Measurements from ENCODE around the gene CDC40. TPM values are rescaled to one million over a fixed set of nuclear protein-coding genes. Genes with fewer than 3 reads are reported as not detected.

Gene CDC40
- total and polyA plus RNA-seq, 4 donors: 5.5 to 25.3 (median 15.6) TPM

DNA sequence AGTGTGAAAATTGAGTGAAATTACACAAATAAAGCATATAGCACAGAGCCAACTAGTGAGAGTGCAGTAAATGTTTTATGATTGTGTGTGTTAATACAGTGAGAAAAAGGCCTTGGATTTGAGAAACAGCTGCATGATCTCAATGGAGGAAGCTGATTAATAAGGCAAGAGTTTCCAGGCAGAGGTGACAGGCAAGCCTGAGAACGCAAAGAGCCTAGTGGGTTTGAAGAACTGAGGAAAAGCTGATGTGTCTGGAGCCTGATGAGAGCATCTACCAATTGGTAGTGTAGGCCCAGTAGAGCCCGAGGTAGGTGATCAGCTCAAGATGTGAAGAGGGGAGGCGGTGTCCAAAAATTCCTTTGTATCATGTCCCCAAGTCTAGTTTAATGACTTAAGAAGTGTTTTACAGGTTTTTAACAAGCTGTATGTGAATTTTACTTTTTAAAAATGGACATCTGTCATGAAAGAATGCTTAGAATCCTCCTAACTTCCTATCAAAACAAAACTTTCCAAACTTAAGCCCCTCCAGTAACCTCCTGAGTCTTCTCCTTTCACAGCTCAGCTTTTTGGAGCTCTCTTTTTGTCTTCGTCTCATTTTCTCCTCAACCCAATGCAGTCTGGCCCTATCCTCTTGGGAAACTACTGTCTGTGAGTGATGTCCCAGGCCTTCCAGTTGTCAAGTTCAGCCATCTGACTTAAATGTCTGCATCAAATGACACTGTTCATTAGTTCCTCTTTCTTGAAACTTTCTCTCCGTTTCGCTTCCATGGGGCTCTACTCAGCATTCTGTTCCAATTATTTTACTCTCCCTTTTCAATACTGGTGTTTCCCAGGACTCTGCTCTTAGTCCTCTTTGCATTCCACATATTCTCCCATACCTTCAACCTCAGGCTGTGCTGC is 1.2 kb downstream of the CDC40 start:
- Histone ChIP-seq H3K27ac (ENCODE audit: low read depth in 1 of 2, low read length in 1 of 2) (no peak overlapping the region), H3K9me3 (ENCODE audit: control insufficient read depth in 4 of 4, insufficient read depth in 3 of 4, low read length in 3 of 4) (no peaks in the 10 kb centered on the region), H3K4me3 (peak overlapping the region; percentile 95), H3K36me3 (ENCODE audit: control insufficient read depth in 4 of 4, insufficient read depth in 4 of 4, low read length in 4 of 4) (peaks cover 0 to 6% (median 0%) of the 10 kb centered on the region in 4 donors), H3K9ac (ENCODE audit: insufficient read depth in 1 of 2, low read length in 2 of 2) (peak overlapping the region; percentile 38 to 94), H3K4me1 (ENCODE audit: control insufficient read depth in 5 of 5, insufficient read depth in 5 of 5, low read length in 5 of 5) (peaks cover 4 to 47% (median 11%) of the 10 kb centered on the region in 5 donors), H3K27me3 (ENCODE audit: control insufficient read depth in 3 of 3, insufficient read depth in 3 of 3, low read length in 2 of 3) (no peaks in the 10 kb centered on the region)
- peak in 2 of 3 donors; percentile 15 for DNase-seq
- WGBS, 2 donors: 44 to 46% methylated on average over 6 of the region's 6 CpGs
- TF ChIP-seq, protein P1, sequence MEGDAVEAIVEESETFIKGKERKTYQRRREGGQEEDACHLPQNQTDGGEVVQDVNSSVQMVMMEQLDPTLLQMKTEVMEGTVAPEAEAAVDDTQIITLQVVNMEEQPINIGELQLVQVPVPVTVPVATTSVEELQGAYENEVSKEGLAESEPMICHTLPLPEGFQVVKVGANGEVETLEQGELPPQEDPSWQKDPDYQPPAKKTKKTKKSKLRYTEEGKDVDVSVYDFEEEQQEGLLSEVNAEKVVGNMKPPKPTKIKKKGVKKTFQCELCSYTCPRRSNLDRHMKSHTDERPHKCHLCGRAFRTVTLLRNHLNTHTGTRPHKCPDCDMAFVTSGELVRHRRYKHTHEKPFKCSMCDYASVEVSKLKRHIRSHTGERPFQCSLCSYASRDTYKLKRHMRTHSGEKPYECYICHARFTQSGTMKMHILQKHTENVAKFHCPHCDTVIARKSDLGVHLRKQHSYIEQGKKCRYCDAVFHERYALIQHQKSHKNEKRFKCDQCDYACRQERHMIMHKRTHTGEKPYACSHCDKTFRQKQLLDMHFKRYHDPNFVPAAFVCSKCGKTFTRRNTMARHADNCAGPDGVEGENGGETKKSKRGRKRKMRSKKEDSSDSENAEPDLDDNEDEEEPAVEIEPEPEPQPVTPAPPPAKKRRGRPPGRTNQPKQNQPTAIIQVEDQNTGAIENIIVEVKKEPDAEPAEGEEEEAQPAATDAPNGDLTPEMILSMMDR (IDR thresholded peaks at IDR 0.05; ENCODE audit: control extremely low read depth, extremely low read depth): no peak
- no peak for ATAC-seq (ENCODE audit: insufficient read depth, low FRiP score)

- H3K4me1 ChIP-seq (ENCODE audit: control insufficient read depth in 5 of 5, insufficient read depth in 5 of 5, low read length in 5 of 5): peaks cover 4 to 42% (median 11%) of the 10 kb centered on the region in 5 donors
- TF ChIP-seq, protein P1 (IDR thresholded peaks at IDR 0.05; ENCODE audit: control extremely low read depth, extremely low read depth): no peak
- H3K9me3 ChIP-seq (ENCODE audit: control insufficient read depth in 4 of 4, insufficient read depth in 3 of 4, low read length in 3 of 4): no peaks in the 10 kb centered on the region
- peaks cover 0 to 6% (median 0%) of the 10 kb centered on the region in 4 donors for H3K36me3 ChIP-seq (ENCODE audit: control insufficient read depth in 4 of 4, insufficient read depth in 4 of 4, low read length in 4 of 4)
- no peak for ATAC-seq (ENCODE audit: insufficient read depth, low FRiP score)
- no peak overlapping the region for H3K4me3 ChIP-seq
- no peak overlapping the region for H3K9ac ChIP-seq (ENCODE audit: insufficient read depth in 1 of 2, low read length in 2 of 2)
- DNase-seq: peak in 2 of 3 donors; percentile 67 to 79
- H3K27ac ChIP-seq (ENCODE audit: low read depth in 1 of 2, low read length in 1 of 2): no peak overlapping the region
- 69 to 72% methylated on average over 5 of the region's 5 CpGs for WGBS, 2 donors
- no peaks in the 10 kb centered on the region for H3K27me3 ChIP-seq (ENCODE audit: control insufficient read depth in 3 of 3, insufficient read depth in 3 of 3, low read length in 2 of 3)
Observed at GRCh38 chr6:110183292-110183885, 3.2 kb downstream of the CDC40 start.

GRCh38 chr6:110185879-110186278 is 5.7 kb downstream of the CDC40 start:
- no peak for ATAC-seq (ENCODE audit: insufficient read depth, low FRiP score)
- H3K27ac ChIP-seq (ENCODE audit: low read depth in 1 of 2, low read length in 1 of 2): no peak overlapping the region
- peaks cover 8 to 40% (median 16%) of the 10 kb centered on the region in 5 donors for H3K4me1 ChIP-seq (ENCODE audit: control insufficient read depth in 5 of 5, insufficient read depth in 5 of 5, low read length in 5 of 5)
- TF ChIP-seq, protein P1 (IDR thresholded peaks at IDR 0.05; ENCODE audit: control extremely low read depth, extremely low read depth): no peak
- H3K27me3 ChIP-seq (ENCODE audit: control insufficient read depth in 3 of 3, insufficient read depth in 3 of 3, low read length in 2 of 3): no peaks in the 10 kb centered on the region
- H3K36me3 ChIP-seq (ENCODE audit: control insufficient read depth in 4 of 4, insufficient read depth in 4 of 4, low read length in 4 of 4): no peaks in the 10 kb centered on the region
- no peak overlapping the region for H3K4me3 ChIP-seq
- no peaks in the 10 kb centered on the region for H3K9me3 ChIP-seq (ENCODE audit: control insufficient read depth in 4 of 4, insufficient read depth in 3 of 4, low read length in 3 of 4)
- H3K9ac ChIP-seq (ENCODE audit: insufficient read depth in 1 of 2, low read length in 2 of 2): no peak overlapping the region
- DNase-seq: no peak
- 88% methylated on average over 3 of the region's 3 CpGs for WGBS, 2 donors
